Bronchial epithelial cell (primary cell): ENCODE measurements around the gene AKAP6. TPM values are rescaled to one million over a fixed set of nuclear protein-coding genes. Genes with fewer than 3 reads are reported as not detected.

Experiments
- DNase-seq: peaks from one replicate; pipeline ENCODE4 v3.0.0-alpha.2; 2010; ENCODE audit warnings: low read depth
- FAIRE-seq: peaks from 2 replicates; lab custom pipeline; 2011; peaks lifted over from hg19 to GRCh38; lab: Jason Lieb, UNC
- H3K27me3 ChIP-seq: 2 replicates; pipeline ENCODE4 v1.5.1; 2011; ENCODE audit warnings: low read length; ENCODE audit not compliant: control insufficient read depth, insufficient read depth
- H3K36me3 ChIP-seq: 2 replicates; pipeline ENCODE4 v1.5.1; 2011; ENCODE audit warnings: low read length; ENCODE audit not compliant: control insufficient read depth, insufficient read depth
- H3K4me3 ChIP-seq: 2 replicates; pipeline ENCODE4 v1.5.1; 2011; ENCODE audit warnings: mild to moderate bottlenecking, low read depth, low read length, control low read depth
- total RNA-seq: library from RNA; depleted of rRNA; stranded (reverse); fragments of >200 nt; gene quantifications from 2 replicates; pipeline ENCODE4 v1.2.1, GENCODE V29; 2014
- TF ChIP-seq, protein P1 (sequence below): IDR thresholded peaks from 2 replicates; pipeline ENCODE4 v1.5.1; 2011; ENCODE audit warnings: mild to moderate bottlenecking, moderate library complexity, low read length, control low read depth, inconsistent platforms; ENCODE audit not compliant: insufficient read depth, severe bottlenecking

The AKAP6 gene
- total RNA-seq, 1 donor from 2014 or later = 4.2 TPM

DNA sequence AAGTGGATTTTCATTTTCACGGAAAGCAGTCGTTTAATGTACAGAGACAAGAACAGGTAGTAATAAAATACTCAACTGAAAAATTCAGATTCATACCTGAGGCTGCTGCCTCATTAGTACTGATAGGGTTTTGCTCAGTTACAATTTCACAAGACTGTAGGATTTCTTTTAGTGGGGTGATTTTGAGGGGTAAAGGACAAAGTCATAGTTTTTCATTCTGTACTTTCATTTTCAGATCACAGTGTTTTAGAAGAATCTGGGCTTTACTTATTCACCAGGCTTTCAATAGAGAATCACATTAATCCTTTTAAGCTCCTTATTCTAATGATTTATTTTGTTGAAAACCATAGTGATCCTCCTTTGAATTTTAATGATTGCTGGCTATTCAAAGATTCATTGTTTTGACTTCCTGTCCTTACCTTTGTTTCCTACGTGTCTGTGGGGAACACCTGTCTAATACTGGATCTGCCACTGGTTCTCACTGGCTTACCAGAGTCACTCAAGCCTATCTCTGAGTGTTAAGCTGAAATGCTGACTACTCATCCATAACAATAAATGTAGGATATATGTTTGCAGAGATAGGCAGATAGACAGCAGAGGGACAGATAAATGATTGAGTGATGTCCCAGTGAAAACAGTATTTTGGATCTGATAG is 365.8 kb downstream of the AKAP6 start:
- no peak overlapping the region for H3K4me3 ChIP-seq
- TF ChIP-seq, protein P1, sequence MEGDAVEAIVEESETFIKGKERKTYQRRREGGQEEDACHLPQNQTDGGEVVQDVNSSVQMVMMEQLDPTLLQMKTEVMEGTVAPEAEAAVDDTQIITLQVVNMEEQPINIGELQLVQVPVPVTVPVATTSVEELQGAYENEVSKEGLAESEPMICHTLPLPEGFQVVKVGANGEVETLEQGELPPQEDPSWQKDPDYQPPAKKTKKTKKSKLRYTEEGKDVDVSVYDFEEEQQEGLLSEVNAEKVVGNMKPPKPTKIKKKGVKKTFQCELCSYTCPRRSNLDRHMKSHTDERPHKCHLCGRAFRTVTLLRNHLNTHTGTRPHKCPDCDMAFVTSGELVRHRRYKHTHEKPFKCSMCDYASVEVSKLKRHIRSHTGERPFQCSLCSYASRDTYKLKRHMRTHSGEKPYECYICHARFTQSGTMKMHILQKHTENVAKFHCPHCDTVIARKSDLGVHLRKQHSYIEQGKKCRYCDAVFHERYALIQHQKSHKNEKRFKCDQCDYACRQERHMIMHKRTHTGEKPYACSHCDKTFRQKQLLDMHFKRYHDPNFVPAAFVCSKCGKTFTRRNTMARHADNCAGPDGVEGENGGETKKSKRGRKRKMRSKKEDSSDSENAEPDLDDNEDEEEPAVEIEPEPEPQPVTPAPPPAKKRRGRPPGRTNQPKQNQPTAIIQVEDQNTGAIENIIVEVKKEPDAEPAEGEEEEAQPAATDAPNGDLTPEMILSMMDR = no peak
- FAIRE-seq (no peak), DNase-seq (no peak)
- no peaks in the 10 kb centered on the region for H3K36me3 ChIP-seq
- H3K27me3 ChIP-seq = no peaks in the 10 kb centered on the region

DNA sequence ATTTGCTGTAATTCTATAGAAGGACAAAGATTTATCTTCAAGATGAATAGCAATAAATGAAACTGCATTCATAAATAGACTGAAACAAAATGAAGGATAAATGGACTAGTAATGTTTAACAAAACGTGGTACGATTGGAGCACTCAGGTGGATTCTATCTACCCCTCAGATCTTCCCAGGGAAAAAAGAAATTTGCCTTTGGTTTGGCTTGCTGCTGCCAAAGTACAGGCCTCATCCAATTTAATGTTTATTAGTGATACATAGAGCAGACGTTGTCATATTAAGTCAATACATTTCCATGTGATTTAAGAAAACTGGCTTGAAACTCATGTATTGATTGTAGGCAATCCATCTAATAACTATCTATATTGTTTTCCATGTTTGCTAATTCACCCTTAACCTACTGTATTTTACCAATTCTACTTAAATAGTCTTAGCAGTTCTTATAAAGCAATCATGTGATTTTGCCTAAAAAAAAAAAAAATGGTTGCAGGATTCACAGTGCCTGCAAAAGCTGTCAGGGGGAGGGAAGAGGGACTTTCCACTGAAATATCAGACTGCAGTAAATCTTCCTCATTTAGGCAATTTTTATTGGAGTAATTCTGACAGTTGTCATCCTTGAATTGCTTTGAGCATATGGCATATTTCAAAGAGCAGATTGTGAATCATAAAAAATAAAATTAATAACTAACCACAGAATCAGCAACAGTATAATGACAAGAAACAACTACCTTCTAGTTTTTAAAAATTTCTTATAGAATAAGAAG is 367.4 kb downstream of the AKAP6 start:
- TF ChIP-seq, protein P1 = no peak
- FAIRE-seq (no peak), DNase-seq (no peak)
- Histone ChIP-seq H3K4me3 (no peak overlapping the region), H3K36me3 (no peaks in the 10 kb centered on the region), H3K27me3 (no peaks in the 10 kb centered on the region)

DNA sequence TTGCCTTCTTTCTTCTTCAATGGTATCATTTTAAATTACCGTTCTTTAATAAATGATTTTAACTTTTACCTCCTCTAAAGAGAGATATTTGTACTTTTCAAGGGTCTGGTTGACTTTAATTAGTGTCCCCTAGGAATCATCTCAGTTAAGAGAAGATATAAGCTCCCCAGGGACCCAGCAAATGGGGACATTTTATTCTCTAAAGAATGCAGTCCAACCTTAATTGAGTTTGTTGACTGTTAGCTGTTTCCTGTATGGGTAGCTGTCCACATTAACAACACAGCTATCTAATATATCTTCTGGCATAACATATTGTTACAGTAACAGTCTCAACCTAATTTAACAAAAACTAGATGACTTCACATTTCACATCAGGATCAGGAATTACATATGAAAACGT is 368.0 kb downstream of the AKAP6 start:
- Histone ChIP-seq H3K36me3 (no peaks in the 10 kb centered on the region), H3K4me3 (no peak overlapping the region), H3K27me3 (no peaks in the 10 kb centered on the region)
- DNase-seq (no peak), FAIRE-seq (no peak)
- TF ChIP-seq, protein P1 = no peak

DNA sequence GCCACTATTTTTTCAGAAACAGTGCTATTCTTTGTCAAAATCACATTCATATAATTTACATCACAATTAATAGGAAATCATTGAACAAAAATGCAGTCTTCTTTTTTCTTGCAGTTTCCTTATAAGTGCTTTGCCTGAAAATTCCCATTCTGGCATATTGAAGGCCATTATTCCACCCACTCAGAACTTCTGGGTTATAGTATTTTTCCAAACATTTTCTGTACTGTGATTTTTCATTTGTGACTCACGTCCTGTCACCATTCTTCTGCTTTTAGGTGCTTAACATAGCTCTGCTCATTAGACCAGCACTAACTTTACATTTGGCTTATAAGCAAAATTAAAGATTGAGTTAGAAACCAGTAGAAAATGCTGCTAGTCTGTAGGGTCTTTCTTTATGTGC is 368.6 kb downstream of the AKAP6 start:
- TF ChIP-seq, protein P1 = no peak
- no peaks in the 10 kb centered on the region for H3K27me3 ChIP-seq
- no peak overlapping the region for H3K4me3 ChIP-seq
- FAIRE-seq (no peak), DNase-seq (peak; percentile 46)
- H3K36me3 ChIP-seq = no peaks in the 10 kb centered on the region

DNA sequence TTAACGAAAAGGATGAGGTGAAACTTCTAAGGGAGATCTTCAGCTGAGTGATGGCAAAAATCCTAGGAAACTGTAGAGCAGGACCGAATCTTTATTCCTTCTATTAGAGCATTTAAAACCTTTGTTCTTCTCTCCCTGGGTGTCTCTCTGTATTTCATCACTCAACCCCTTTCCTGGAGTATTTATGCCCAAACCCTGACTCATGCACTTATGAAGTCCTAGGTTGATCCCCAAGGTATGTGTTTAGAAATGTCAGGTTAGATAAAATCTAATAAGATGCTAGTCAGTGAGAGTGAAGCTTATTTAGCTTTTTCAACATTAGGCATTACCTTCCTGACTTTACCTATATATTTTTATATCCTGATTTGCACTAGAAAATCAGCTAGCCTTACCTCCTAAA is 369.7 kb downstream of the AKAP6 start:
- TF ChIP-seq, protein P1 = no peak
- DNase-seq = peak; percentile 69
- H3K4me3 ChIP-seq = no peak overlapping the region
- FAIRE-seq = no peak
- no peaks in the 10 kb centered on the region for H3K27me3 ChIP-seq
- H3K36me3 ChIP-seq = no peaks in the 10 kb centered on the region
